Measurements from ENCODE around the gene TNFSF10.

- no peak for TF ChIP-seq SKIL (IDR thresholded peaks at IDR 0.05; ENCODE audit: low read depth, poor library complexity, severe bottlenecking)
- no peak for TF ChIP-seq POLR2A (IDR thresholded peaks at IDR 0.05; ENCODE audit: low read depth, low read length)
- TF ChIP-seq CHD2 (IDR thresholded peaks at IDR 0.05; ENCODE audit: borderline replicate concordance, low read depth, low read length), result no peak
- TF ChIP-seq ETV6 (conservative IDR thresholded peaks at IDR 0.05 in 1 of 2, IDR thresholded peaks at IDR 0.05 in 1 of 2; ENCODE audit: borderline replicate concordance in 1 of 2, low read depth in 1 of 2), result no peak
- TF ChIP-seq CREM (IDR thresholded peaks at IDR 0.05; ENCODE audit: low read depth), result no peak
- TF ChIP-seq CEBPB (IDR thresholded peaks at IDR 0.05; ENCODE audit: borderline replicate concordance in 1 of 2, low read depth in 2 of 2, low read length in 2 of 2), result no peak
- no peak for TF ChIP-seq SIX5 (IDR thresholded peaks at IDR 0.05; ENCODE audit: low read depth, low read length, severe bottlenecking)
Measured at GRCh38 chr3:172560586-172560985, 37.4 kb upstream of the TNFSF10 start.

All from GM12878 (cell line).